Measurements from ENCODE around the gene PLAGL1.
A peak's percentile ranks its signal among the peaks of the same experiment; 100 is the strongest.

Gene PLAGL1

GRCh38 chr6:143949535-143949934, 58.5 kb downstream of the PLAGL1 start:
- Histone ChIP-seq H3K79me2 (ENCODE audit: control insufficient read depth, insufficient read depth, low read length, poor library complexity) (no peaks in the 10 kb centered on the region), H3K36me3 (ENCODE audit: control insufficient read depth in 1 of 2, insufficient read depth in 2 of 2, low read length in 2 of 2) (no peaks in the 10 kb centered on the region), H4K91ac (ENCODE audit: low read depth, low read length) (no peak overlapping the region), H3K18ac (ENCODE audit: low read length) (no peak overlapping the region), H3K4me3 (ENCODE audit: low read depth, low read length) (no peak overlapping the region), H3K79me1 (ENCODE audit: low read length) (no peaks in the 10 kb centered on the region), H2AK5ac (ENCODE audit: low read length) (no peak overlapping the region), H3K4ac (ENCODE audit: low read depth, low read length) (no peak overlapping the region), H4K8ac (ENCODE audit: low read depth, low read length) (no peak overlapping the region), H3K4me2 (ENCODE audit: low read length) (no peak overlapping the region), H3K27me3 (ENCODE audit: insufficient read depth, low read length) (no peaks in the 10 kb centered on the region), H2BK12ac (ENCODE audit: low read length) (no peak overlapping the region), H3K9ac (ENCODE audit: low read length) (no peak overlapping the region), H3K9me3 (ENCODE audit: insufficient read depth, low read depth, low read length) (peaks cover 6% of the 10 kb centered on the region), H3K4me1 (ENCODE audit: control insufficient read depth in 1 of 2, insufficient read depth in 2 of 2, low read length in 2 of 2) (no peaks in the 10 kb centered on the region), H2BK120ac (ENCODE audit: insufficient read depth, low read length, poor library complexity) (no peak overlapping the region), H4K12ac (ENCODE audit: low read depth, low read length) (no peak overlapping the region), H3K27ac (ENCODE audit: low read depth, low read length) (no peak overlapping the region), H2BK5ac (ENCODE audit: low read depth, low read length, poor library complexity) (no peak overlapping the region), H2AFZ (ENCODE audit: insufficient read depth, low read length, poor library complexity) (no peak overlapping the region), H3K23ac (ENCODE audit: low read length) (no peak overlapping the region), H3K14ac (ENCODE audit: low read length) (no peak overlapping the region)
- DNase-seq, result no peak
- WGBS (ENCODE audit: extremely low coverage, insufficient coverage, insufficient read length), result no CpG with 5 or more reads among the region's 1 CpG

GRCh38 chr6:143948208-143948607, 59.9 kb downstream of the PLAGL1 start:
- Histone ChIP-seq H2BK12ac (ENCODE audit: low read length) (no peak overlapping the region), H4K91ac (ENCODE audit: low read depth, low read length) (no peak overlapping the region), H3K4me1 (ENCODE audit: control insufficient read depth in 1 of 2, insufficient read depth in 2 of 2, low read length in 2 of 2) (no peaks in the 10 kb centered on the region), H3K79me1 (ENCODE audit: low read length) (no peaks in the 10 kb centered on the region), H2BK5ac (ENCODE audit: low read depth, low read length, poor library complexity) (no peak overlapping the region), H3K36me3 (ENCODE audit: control insufficient read depth in 1 of 2, insufficient read depth in 2 of 2, low read length in 2 of 2) (no peaks in the 10 kb centered on the region), H3K14ac (ENCODE audit: low read length) (no peak overlapping the region), H3K4ac (ENCODE audit: low read depth, low read length) (no peak overlapping the region), H4K12ac (ENCODE audit: low read depth, low read length) (no peak overlapping the region), H2BK120ac (ENCODE audit: insufficient read depth, low read length, poor library complexity) (no peak overlapping the region), H3K23ac (ENCODE audit: low read length) (no peak overlapping the region), H3K9ac (ENCODE audit: low read length) (no peak overlapping the region), H3K27ac (ENCODE audit: low read depth, low read length) (no peak overlapping the region), H3K4me2 (ENCODE audit: low read length) (no peak overlapping the region), H3K79me2 (ENCODE audit: control insufficient read depth, insufficient read depth, low read length, poor library complexity) (no peaks in the 10 kb centered on the region), H3K9me3 (ENCODE audit: insufficient read depth, low read depth, low read length) (peaks cover 6% of the 10 kb centered on the region), H2AFZ (ENCODE audit: insufficient read depth, low read length, poor library complexity) (no peak overlapping the region), H2AK5ac (ENCODE audit: low read length) (no peak overlapping the region), H3K27me3 (ENCODE audit: insufficient read depth, low read length) (no peaks in the 10 kb centered on the region), H3K18ac (ENCODE audit: low read length) (no peak overlapping the region), H4K8ac (ENCODE audit: low read depth, low read length) (no peak overlapping the region), H3K4me3 (ENCODE audit: low read depth, low read length) (no peak overlapping the region)
- DNase-seq, result no peak
- WGBS (ENCODE audit: extremely low coverage, insufficient coverage, insufficient read length), result no CpG with 5 or more reads among the region's 7 CpGs

GRCh38 chr6:143941852-143942627, 66.0 kb downstream of the PLAGL1 start:
- peak in 1 of 2 donors; percentile 67 for DNase-seq
- no peak overlapping the region for H3K23ac ChIP-seq (ENCODE audit: low read length)
- H2BK120ac ChIP-seq (ENCODE audit: insufficient read depth, low read length, poor library complexity), result no peak overlapping the region

GRCh38 chr6:143940011-143940597, 68.0 kb downstream of the PLAGL1 start:
- Histone ChIP-seq H3K27me3 (ENCODE audit: insufficient read depth, low read length) (no peaks in the 10 kb centered on the region), H3K4me1 (ENCODE audit: control insufficient read depth in 1 of 2, insufficient read depth in 2 of 2, low read length in 2 of 2) (peaks cover 0 to 3% of the 10 kb centered on the region in 2 experiments), H3K23ac (ENCODE audit: low read length) (no peak overlapping the region), H4K91ac (ENCODE audit: low read depth, low read length) (no peak overlapping the region), H2AFZ (ENCODE audit: insufficient read depth, low read length, poor library complexity) (no peak overlapping the region), H3K79me2 (ENCODE audit: control insufficient read depth, insufficient read depth, low read length, poor library complexity) (no peaks in the 10 kb centered on the region), H3K4me2 (ENCODE audit: low read length) (no peak overlapping the region), H2BK120ac (ENCODE audit: insufficient read depth, low read length, poor library complexity) (no peak overlapping the region), H3K79me1 (ENCODE audit: low read length) (no peaks in the 10 kb centered on the region), H4K8ac (ENCODE audit: low read depth, low read length) (no peak overlapping the region), H2BK12ac (ENCODE audit: low read length) (no peak overlapping the region), H3K36me3 (ENCODE audit: control insufficient read depth in 1 of 2, insufficient read depth in 2 of 2, low read length in 2 of 2) (no peaks in the 10 kb centered on the region), H3K9ac (ENCODE audit: low read length) (no peak overlapping the region), H4K12ac (ENCODE audit: low read depth, low read length) (no peak overlapping the region), H3K18ac (ENCODE audit: low read length) (no peak overlapping the region), H2BK5ac (ENCODE audit: low read depth, low read length, poor library complexity) (no peak overlapping the region), H2AK5ac (ENCODE audit: low read length) (no peak overlapping the region), H3K9me3 (ENCODE audit: insufficient read depth, low read depth, low read length) (no peaks in the 10 kb centered on the region), H3K27ac (ENCODE audit: low read depth, low read length) (no peak overlapping the region), H3K4me3 (ENCODE audit: low read depth, low read length) (no peak overlapping the region), H3K14ac (ENCODE audit: low read length) (no peak overlapping the region), H3K4ac (ENCODE audit: low read depth, low read length) (no peak overlapping the region)
- WGBS (ENCODE audit: extremely low coverage, insufficient coverage, insufficient read length), result no CpG with 5 or more reads among the region's 4 CpGs
- peak; percentile 54 to 74 for DNase-seq

More at GRCh38 chr6:143941852-143942627, 66.0 kb downstream of the PLAGL1 start:
- Histone ChIP-seq H3K4me1 (ENCODE audit: control insufficient read depth in 1 of 2, insufficient read depth in 2 of 2, low read length in 2 of 2) (peaks cover 0 to 3% of the 10 kb centered on the region in 2 experiments), H2BK12ac (ENCODE audit: low read length) (no peak overlapping the region), H3K9me3 (ENCODE audit: insufficient read depth, low read depth, low read length) (peaks cover 2% of the 10 kb centered on the region), H3K18ac (ENCODE audit: low read length) (no peak overlapping the region), H2BK5ac (ENCODE audit: low read depth, low read length, poor library complexity) (no peak overlapping the region), H2AK5ac (ENCODE audit: low read length) (no peak overlapping the region), H3K4ac (ENCODE audit: low read depth, low read length) (no peak overlapping the region), H4K12ac (ENCODE audit: low read depth, low read length) (no peak overlapping the region), H3K14ac (ENCODE audit: low read length) (no peak overlapping the region), H3K79me1 (ENCODE audit: low read length) (no peaks in the 10 kb centered on the region), H3K9ac (ENCODE audit: low read length) (no peak overlapping the region), H2AFZ (ENCODE audit: insufficient read depth, low read length, poor library complexity) (no peak overlapping the region), H3K36me3 (ENCODE audit: control insufficient read depth in 1 of 2, insufficient read depth in 2 of 2, low read length in 2 of 2) (no peaks in the 10 kb centered on the region), H3K4me3 (ENCODE audit: low read depth, low read length) (no peak overlapping the region), H3K79me2 (ENCODE audit: control insufficient read depth, insufficient read depth, low read length, poor library complexity) (no peaks in the 10 kb centered on the region), H4K8ac (ENCODE audit: low read depth, low read length) (no peak overlapping the region), H4K91ac (ENCODE audit: low read depth, low read length) (no peak overlapping the region), H3K27me3 (ENCODE audit: insufficient read depth, low read length) (no peaks in the 10 kb centered on the region), H3K4me2 (ENCODE audit: low read length) (no peak overlapping the region), H3K27ac (ENCODE audit: low read depth, low read length) (no peak overlapping the region)
- WGBS (ENCODE audit: extremely low coverage, insufficient coverage, insufficient read length), result 100% methylated on average over 2 of the region's 20 CpGs

Measured in trophoblast cell (in vitro differentiated cells and primary cell).